ENCODE results near the gene CPNE7. TPM values are rescaled to one million over a fixed set of nuclear protein-coding genes. Genes with fewer than 3 reads are reported as not detected.

CPNE7 gene
- total and polyA plus RNA-seq, 2 of the 13 experiments (the other 11 are each of a cell fraction or from before 2014, with no cell fraction given), result 0.59 TPM; not detected in 1

- TF ChIP-seq, protein P1, sequence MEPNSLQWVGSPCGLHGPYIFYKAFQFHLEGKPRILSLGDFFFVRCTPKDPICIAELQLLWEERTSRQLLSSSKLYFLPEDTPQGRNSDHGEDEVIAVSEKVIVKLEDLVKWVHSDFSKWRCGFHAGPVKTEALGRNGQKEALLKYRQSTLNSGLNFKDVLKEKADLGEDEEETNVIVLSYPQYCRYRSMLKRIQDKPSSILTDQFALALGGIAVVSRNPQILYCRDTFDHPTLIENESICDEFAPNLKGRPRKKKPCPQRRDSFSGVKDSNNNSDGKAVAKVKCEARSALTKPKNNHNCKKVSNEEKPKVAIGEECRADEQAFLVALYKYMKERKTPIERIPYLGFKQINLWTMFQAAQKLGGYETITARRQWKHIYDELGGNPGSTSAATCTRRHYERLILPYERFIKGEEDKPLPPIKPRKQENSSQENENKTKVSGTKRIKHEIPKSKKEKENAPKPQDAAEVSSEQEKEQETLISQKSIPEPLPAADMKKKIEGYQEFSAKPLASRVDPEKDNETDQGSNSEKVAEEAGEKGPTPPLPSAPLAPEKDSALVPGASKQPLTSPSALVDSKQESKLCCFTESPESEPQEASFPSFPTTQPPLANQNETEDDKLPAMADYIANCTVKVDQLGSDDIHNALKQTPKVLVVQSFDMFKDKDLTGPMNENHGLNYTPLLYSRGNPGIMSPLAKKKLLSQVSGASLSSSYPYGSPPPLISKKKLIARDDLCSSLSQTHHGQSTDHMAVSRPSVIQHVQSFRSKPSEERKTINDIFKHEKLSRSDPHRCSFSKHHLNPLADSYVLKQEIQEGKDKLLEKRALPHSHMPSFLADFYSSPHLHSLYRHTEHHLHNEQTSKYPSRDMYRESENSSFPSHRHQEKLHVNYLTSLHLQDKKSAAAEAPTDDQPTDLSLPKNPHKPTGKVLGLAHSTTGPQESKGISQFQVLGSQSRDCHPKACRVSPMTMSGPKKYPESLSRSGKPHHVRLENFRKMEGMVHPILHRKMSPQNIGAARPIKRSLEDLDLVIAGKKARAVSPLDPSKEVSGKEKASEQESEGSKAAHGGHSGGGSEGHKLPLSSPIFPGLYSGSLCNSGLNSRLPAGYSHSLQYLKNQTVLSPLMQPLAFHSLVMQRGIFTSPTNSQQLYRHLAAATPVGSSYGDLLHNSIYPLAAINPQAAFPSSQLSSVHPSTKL (CRISPR knock-in tag; IDR thresholded peaks at IDR 0.05), result peak; percentile 57; the same call in 1 of the 2 replicates
- TF ChIP-seq DMAP1 (CRISPR knock-in tag; IDR thresholded peaks at IDR 0.05) (peak; percentile 92), KLF12 (CRISPR knock-in tag; IDR thresholded peaks at IDR 0.05; ENCODE audit: borderline replicate concordance) (no peak; the same call in 1 of the 2 replicates), TARDBP (CRISPR knock-in tag; IDR thresholded peaks at IDR 0.05) (peak; percentile 69; the same call in 1 of the 2 replicates), ZNF296 (CRISPR knock-in tag; conservative IDR thresholded peaks at IDR 0.05) (peak; percentile 98), NR2F2 (IDR thresholded peaks at IDR 0.05; ENCODE audit: borderline replicate concordance, low read depth) (no peak), ZNF749 (CRISPR knock-in tag; IDR thresholded peaks at IDR 0.05; ENCODE audit: borderline replicate concordance) (no peak), KDM6A (CRISPR knock-in tag; IDR thresholded peaks at IDR 0.05; ENCODE audit: low read depth) (peak; percentile 84), ZNF766 (CRISPR knock-in tag; IDR thresholded peaks at IDR 0.05; ENCODE audit: borderline replicate concordance) (peak; percentile 48; the same call in 1 of the 2 replicates), NCOA5 (CRISPR knock-in tag; IDR thresholded peaks at IDR 0.05) (no peak), FOXK1 (CRISPR knock-in tag; IDR thresholded peaks at IDR 0.05; ENCODE audit: borderline replicate concordance, low read depth) (0 out of 2 replicates have a peak, but pooled peaks have one; percentile 45), ZNF607 (CRISPR knock-in tag; IDR thresholded peaks at IDR 0.05; ENCODE audit: borderline replicate concordance) (no peak), ARNT2 (CRISPR knock-in tag; IDR thresholded peaks at IDR 0.05; ENCODE audit: low read depth) (peak; percentile 68; the same call in 1 of the 2 replicates), SOX13 (IDR thresholded peaks at IDR 0.05) (no peak), SOX13 (CRISPR knock-in tag; conservative IDR thresholded peaks at IDR 0.05 in 1 of 2, IDR thresholded peaks at IDR 0.05 in 1 of 2) (peak in 1 of 2 experiments; percentile 69; a peak in 2 of 4 replicates), NFYC (CRISPR knock-in tag; IDR thresholded peaks at IDR 0.05) (0 out of 2 replicates have a peak, but pooled peaks have one; percentile 42), ZNF235 (CRISPR knock-in tag; IDR thresholded peaks at IDR 0.05; ENCODE audit: borderline replicate concordance) (no peak), AGO1 (IDR thresholded peaks at IDR 0.05; ENCODE audit: low read depth, low read length, poor library complexity, severe bottlenecking) (peak; percentile 12), PPARG (CRISPR knock-in tag; conservative IDR thresholded peaks at IDR 0.05) (peak; percentile 71)
- TF ChIP-seq, protein P2, sequence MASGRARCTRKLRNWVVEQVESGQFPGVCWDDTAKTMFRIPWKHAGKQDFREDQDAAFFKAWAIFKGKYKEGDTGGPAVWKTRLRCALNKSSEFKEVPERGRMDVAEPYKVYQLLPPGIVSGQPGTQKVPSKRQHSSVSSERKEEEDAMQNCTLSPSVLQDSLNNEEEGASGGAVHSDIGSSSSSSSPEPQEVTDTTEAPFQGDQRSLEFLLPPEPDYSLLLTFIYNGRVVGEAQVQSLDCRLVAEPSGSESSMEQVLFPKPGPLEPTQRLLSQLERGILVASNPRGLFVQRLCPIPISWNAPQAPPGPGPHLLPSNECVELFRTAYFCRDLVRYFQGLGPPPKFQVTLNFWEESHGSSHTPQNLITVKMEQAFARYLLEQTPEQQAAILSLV (CRISPR knock-in tag; IDR thresholded peaks at IDR 0.05; ENCODE audit: borderline replicate concordance), result peak; percentile 9; the same call in 1 of the 2 replicates
- TF ChIP-seq, protein P3, sequence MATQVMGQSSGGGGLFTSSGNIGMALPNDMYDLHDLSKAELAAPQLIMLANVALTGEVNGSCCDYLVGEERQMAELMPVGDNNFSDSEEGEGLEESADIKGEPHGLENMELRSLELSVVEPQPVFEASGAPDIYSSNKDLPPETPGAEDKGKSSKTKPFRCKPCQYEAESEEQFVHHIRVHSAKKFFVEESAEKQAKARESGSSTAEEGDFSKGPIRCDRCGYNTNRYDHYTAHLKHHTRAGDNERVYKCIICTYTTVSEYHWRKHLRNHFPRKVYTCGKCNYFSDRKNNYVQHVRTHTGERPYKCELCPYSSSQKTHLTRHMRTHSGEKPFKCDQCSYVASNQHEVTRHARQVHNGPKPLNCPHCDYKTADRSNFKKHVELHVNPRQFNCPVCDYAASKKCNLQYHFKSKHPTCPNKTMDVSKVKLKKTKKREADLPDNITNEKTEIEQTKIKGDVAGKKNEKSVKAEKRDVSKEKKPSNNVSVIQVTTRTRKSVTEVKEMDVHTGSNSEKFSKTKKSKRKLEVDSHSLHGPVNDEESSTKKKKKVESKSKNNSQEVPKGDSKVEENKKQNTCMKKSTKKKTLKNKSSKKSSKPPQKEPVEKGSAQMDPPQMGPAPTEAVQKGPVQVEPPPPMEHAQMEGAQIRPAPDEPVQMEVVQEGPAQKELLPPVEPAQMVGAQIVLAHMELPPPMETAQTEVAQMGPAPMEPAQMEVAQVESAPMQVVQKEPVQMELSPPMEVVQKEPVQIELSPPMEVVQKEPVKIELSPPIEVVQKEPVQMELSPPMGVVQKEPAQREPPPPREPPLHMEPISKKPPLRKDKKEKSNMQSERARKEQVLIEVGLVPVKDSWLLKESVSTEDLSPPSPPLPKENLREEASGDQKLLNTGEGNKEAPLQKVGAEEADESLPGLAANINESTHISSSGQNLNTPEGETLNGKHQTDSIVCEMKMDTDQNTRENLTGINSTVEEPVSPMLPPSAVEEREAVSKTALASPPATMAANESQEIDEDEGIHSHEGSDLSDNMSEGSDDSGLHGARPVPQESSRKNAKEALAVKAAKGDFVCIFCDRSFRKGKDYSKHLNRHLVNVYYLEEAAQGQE (IDR thresholded peaks at IDR 0.05; ENCODE audit: borderline replicate concordance in 1 of 2, low read depth in 1 of 2, low read length in 2 of 2), result 0 out of 4 replicates have a peak, but pooled peaks of 1 of the 2 experiments have one; percentile 32
These were observed 2.9 kb upstream of the CPNE7 start (continued) for GRCh38 chr16:89572485-89573205.

Data from HepG2 (cell line).